ENCODE results near the gene KCNK13. TPM values are rescaled to one million over a fixed set of nuclear protein-coding genes. Genes with fewer than 3 reads are reported as not detected.

Gene KCNK13
- polyA plus RNA-seq, 1 donor (not counting 4 experiments of a cell fraction or from before 2014, with no cell fraction given), result 0.03 TPM

DNA sequence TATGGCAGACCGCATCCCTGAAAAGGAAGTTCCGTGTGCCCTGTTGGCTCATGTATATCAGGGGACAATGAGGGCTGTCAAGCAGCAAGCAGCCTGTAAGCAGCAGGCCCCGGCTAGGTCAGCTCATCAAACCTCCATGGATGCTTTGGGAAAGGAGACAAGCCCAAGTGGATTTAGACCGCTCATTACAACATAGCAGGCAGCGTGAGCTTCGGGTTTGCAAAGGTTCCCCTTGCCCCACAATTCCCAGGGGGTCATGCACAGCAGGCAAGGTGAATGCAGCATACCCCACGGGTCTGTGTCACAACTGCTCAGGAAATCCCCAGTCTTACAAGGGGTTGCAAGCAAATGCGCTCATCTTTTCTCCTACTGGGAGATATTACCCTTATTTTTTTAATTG lies 54.6 kb downstream of the KCNK13 start:
- Histone ChIP-seq H4K20me1 (ENCODE audit: control insufficient read depth, extremely low read depth, insufficient read depth, low read length) (no peaks in the 10 kb centered on the region), H3K36me3 (ENCODE audit: control insufficient read depth in 2 of 2, extremely low read depth in 1 of 2, insufficient read depth in 2 of 2, low read length in 2 of 2) (no peaks in the 10 kb centered on the region), H2AFZ (ENCODE audit: control insufficient read depth, low read length) (no peak overlapping the region), H3K79me2 (ENCODE audit: control insufficient read depth, insufficient read depth, low read length) (no peaks in the 10 kb centered on the region), H3K4me2 (ENCODE audit: control insufficient read depth, extremely low read depth, insufficient read depth, low read depth, low read length) (no peak overlapping the region), H3K4me3 (ENCODE audit: control insufficient read depth in 2 of 3, extremely low read depth in 1 of 3, insufficient read depth in 2 of 3, low read depth in 1 of 3, low read length in 3 of 3) (no peak overlapping the region), H3K9me1 (ENCODE audit: control insufficient read depth, extremely low read depth, insufficient read depth, low read length) (no peaks in the 10 kb centered on the region), H3K9me3 (ENCODE audit: control insufficient read depth, low read depth, low read length) (no peaks in the 10 kb centered on the region), H3K9ac (ENCODE audit: control insufficient read depth, extremely low read depth, insufficient read depth, low read length) (no peak overlapping the region), H3K27ac (ENCODE audit: control insufficient read depth, insufficient read depth, low read length) (no peak overlapping the region), H3K4me1 (ENCODE audit: control insufficient read depth, extremely low read depth, insufficient read depth, low read length) (peaks cover 4% of the 10 kb centered on the region), H3K27me3 (ENCODE audit: control insufficient read depth, extremely low read depth, insufficient read depth, low read length) (peaks cover 13% of the 10 kb centered on the region)
- TF ChIP-seq, protein P1, sequence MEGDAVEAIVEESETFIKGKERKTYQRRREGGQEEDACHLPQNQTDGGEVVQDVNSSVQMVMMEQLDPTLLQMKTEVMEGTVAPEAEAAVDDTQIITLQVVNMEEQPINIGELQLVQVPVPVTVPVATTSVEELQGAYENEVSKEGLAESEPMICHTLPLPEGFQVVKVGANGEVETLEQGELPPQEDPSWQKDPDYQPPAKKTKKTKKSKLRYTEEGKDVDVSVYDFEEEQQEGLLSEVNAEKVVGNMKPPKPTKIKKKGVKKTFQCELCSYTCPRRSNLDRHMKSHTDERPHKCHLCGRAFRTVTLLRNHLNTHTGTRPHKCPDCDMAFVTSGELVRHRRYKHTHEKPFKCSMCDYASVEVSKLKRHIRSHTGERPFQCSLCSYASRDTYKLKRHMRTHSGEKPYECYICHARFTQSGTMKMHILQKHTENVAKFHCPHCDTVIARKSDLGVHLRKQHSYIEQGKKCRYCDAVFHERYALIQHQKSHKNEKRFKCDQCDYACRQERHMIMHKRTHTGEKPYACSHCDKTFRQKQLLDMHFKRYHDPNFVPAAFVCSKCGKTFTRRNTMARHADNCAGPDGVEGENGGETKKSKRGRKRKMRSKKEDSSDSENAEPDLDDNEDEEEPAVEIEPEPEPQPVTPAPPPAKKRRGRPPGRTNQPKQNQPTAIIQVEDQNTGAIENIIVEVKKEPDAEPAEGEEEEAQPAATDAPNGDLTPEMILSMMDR (optimal IDR thresholded peaks at IDR 0.05 in 1 of 3, IDR thresholded peaks at IDR 0.05 in 1 of 3, conservative IDR thresholded peaks at IDR 0.05 in 1 of 3; ENCODE audit: extremely low read depth in 1 of 3, insufficient read depth in 2 of 3, low read length in 3 of 3), result no peak
- no peak for TF ChIP-seq EZH2 (IDR thresholded peaks at IDR 0.05; ENCODE audit: low read length)
- FAIRE-seq (no peak), DNase-seq (ENCODE audit: low read depth, low spot score) (no peak)
- dilution Hi-C loops (cut with MboI; ENCODE audit: extremely low pct_ligation_motif_present, low sequenced_read_pairs), result no loop called here

DNA sequence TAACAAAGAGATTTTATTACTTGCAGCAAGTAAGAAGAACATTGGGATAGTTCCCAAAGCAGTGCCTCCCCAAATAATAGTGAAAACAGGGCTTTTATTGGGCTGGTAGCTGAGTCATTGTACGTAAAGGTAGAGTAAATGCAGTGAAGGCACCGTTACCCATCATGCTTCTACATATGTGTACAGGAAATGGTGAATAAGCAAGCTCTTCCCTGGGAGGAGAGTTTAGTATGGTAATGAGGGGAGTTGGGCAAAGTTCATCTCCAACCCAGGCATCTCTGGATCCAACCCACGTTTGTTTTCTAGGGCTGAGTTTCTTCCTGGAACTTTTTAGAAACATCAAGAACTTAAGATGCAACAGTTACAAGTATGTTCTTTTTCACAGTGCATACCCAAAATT lies 56.2 kb downstream of the KCNK13 start:
- H3K36me3 ChIP-seq (ENCODE audit: control insufficient read depth in 2 of 2, extremely low read depth in 1 of 2, insufficient read depth in 2 of 2, low read length in 2 of 2), result no peaks in the 10 kb centered on the region
- H3K9me1 ChIP-seq (ENCODE audit: control insufficient read depth, extremely low read depth, insufficient read depth, low read length), result no peaks in the 10 kb centered on the region
- dilution Hi-C loops (cut with MboI; ENCODE audit: extremely low pct_ligation_motif_present, low sequenced_read_pairs), result no loop called here
- no peak overlapping the region for H3K4me3 ChIP-seq (ENCODE audit: control insufficient read depth in 2 of 3, extremely low read depth in 1 of 3, insufficient read depth in 2 of 3, low read depth in 1 of 3, low read length in 3 of 3)
- DNase-seq (ENCODE audit: low read depth, low spot score) (no peak), FAIRE-seq (no peak)
- peaks cover 13% of the 10 kb centered on the region for H3K27me3 ChIP-seq (ENCODE audit: control insufficient read depth, extremely low read depth, insufficient read depth, low read length)
- H3K79me2 ChIP-seq (ENCODE audit: control insufficient read depth, insufficient read depth, low read length), result no peaks in the 10 kb centered on the region
- no peak overlapping the region for H3K9ac ChIP-seq (ENCODE audit: control insufficient read depth, extremely low read depth, insufficient read depth, low read length)
- no peaks in the 10 kb centered on the region for H4K20me1 ChIP-seq (ENCODE audit: control insufficient read depth, extremely low read depth, insufficient read depth, low read length)
- no peaks in the 10 kb centered on the region for H3K9me3 ChIP-seq (ENCODE audit: control insufficient read depth, low read depth, low read length)
- no peak overlapping the region for H3K4me2 ChIP-seq (ENCODE audit: control insufficient read depth, extremely low read depth, insufficient read depth, low read depth, low read length)
- H3K27ac ChIP-seq (ENCODE audit: control insufficient read depth, insufficient read depth, low read length), result no peak overlapping the region
- H3K4me1 ChIP-seq (ENCODE audit: control insufficient read depth, extremely low read depth, insufficient read depth, low read length), result no peaks in the 10 kb centered on the region
- H2AFZ ChIP-seq (ENCODE audit: control insufficient read depth, low read length), result no peak overlapping the region
- TF ChIP-seq, protein P1 (optimal IDR thresholded peaks at IDR 0.05 in 1 of 3, IDR thresholded peaks at IDR 0.05 in 1 of 3, conservative IDR thresholded peaks at IDR 0.05 in 1 of 3; ENCODE audit: extremely low read depth in 1 of 3, insufficient read depth in 2 of 3, low read length in 3 of 3), result no peak
- TF ChIP-seq EZH2 (IDR thresholded peaks at IDR 0.05; ENCODE audit: low read length), result no peak
